8988T (cell line): ENCODE results near the gene CAND2.

Experiments used
- DNase-seq: peaks from one replicate; pipeline ENCODE4 v3.0.0; 2011

Gene CAND2

DNA sequence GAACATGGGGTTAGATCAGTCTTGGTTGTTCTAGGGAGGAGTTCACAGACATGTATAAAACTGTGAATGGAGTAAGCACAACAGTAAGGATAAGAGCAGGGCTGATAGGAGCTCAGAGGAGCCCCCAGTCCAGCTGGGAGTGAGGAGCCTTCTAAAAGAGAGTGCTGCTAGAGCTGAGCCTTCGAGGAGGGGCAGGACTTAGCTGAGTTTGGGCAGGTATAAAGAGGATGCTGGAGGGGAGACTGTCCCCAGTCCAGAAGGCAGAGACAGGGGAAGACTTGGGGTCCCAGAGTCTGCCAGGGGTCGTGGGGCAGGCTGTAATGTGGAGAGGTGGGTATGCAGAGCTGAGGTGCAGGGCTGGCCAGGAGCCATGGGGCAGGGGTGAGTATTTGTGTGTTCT is 12.1 kb downstream of the CAND2 start:
- no peak for DNase-seq

DNA sequence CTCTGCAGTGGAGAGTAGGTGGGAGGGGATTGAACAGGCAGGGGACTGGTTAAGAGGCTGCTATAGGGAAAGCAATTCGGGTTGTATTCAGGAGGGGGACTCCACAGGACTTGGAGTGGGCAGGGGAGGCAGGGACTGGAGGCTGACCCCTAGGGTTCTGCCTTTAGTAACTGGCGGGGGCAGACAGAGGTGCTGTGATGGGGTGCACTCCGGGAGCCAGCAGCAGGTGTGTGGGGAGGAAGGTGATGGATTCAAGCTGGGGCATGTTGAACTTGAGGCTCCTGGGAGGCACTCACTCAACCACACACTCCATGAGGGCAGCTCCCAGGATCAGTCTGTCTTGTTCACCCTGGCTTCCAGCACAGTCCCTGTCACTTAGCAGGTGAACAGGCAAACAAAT is 12.5 kb downstream of the CAND2 start:
- no peak for DNase-seq

- no peak for DNase-seq
Observed at GRCh38 chr3:12809435-12809834, 13.0 kb downstream of the CAND2 start.

DNA sequence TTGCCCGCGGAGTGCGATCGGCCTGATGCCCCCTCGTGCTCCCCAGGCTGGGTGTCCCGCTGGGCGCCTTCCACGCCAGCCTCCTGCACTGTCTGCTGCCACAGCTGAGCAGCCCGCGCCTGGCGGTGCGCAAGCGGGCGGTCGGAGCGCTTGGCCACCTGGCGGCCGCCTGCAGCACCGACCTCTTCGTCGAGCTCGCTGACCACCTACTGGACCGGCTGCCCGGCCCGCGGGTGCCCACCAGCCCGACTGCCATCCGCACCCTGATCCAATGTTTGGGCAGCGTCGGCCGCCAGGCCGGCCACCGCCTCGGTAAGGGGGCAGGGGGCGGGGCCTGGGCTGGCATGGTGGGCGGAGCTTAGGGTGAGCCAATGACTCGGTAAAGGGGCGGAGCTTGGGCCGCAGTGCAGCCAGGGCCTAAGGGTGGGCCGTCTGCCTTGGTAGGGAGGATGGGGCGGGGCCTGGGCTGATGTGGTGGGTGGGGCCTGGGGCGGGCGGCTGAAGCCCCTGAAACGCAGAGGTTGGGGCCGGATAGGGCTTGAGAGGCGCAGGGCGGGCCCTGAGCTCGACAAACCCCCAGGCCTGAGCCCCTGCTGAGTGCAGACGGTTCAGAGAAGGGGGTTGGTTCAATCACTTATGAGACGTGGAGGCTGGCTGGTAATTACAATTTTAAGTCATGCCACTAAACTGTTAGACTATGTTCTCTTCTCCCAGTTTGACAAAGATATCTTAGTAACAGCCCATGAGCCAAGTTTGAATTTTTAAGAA is 13.7 kb downstream of the CAND2 start:
- peak; percentile 97 for DNase-seq

DNA sequence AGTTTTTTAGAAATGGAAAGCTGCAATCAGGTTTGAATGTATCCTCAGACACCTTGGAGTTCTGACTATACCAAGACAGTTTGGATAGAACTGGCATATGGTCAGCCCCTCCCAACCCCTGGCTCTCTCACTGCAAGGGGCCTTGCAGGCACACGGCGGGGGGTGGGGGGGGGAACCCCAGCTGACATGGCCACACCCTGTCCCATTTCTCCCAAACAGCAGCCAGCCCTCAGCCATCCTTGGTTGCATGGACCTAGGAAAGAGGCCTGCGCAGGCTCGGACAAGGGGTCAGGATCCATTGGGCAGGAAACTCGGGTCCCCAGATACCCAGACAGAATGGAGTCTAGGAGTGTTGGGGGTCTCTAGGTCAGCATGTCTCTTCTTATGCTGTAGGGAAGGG is 14.5 kb downstream of the CAND2 start:
- no peak for DNase-seq

DNA sequence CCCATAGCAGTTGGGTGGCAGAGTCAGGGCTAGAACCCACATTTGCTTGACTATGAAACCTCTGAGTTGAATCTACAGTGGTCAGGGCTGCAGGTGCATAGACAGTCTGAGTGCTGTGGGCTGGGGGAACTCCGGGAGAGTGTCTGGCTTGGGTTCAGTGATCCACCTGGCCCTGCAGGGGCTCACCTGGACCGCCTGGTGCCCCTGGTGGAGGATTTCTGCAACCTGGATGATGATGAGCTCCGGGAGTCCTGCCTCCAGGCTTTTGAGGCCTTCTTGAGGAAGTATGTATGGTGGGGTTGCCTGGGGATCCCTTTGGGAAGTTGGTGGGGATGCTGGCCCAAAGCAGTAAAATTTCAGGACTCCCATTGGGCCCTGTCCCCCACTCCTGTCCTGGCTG is 16.3 kb downstream of the CAND2 start:
- DNase-seq: no peak

DNA sequence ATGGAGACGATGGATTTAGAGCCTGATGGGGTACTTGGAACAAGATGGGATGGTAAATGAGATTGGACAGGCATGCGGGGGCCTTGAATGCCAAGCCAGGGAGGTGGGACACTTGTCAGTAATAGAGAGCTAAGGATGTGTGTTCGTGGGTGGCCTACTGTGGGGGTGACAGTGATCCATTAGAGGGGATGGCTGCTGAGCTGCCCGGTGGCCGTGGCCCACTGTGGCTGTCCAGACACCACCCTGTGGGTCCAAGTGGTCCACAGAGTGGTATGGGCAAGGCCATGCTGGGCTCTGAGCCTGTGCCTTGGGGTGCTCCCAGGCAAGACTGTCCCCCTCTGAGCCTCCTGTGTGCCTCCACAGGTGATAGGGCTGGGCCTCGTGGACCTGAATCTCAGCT is 17.5 kb downstream of the CAND2 start:
- no peak for DNase-seq

GRCh38 chr3:12815078-12815477 is 18.6 kb downstream of the CAND2 start:
- no peak for DNase-seq

- no peak for DNase-seq
Observed at GRCh38 chr3:12815719-12816118, 19.2 kb downstream of the CAND2 start.

GRCh38 chr3:12816521-12817342 is 20.3 kb downstream of the CAND2 start:
- no peak for DNase-seq

DNA sequence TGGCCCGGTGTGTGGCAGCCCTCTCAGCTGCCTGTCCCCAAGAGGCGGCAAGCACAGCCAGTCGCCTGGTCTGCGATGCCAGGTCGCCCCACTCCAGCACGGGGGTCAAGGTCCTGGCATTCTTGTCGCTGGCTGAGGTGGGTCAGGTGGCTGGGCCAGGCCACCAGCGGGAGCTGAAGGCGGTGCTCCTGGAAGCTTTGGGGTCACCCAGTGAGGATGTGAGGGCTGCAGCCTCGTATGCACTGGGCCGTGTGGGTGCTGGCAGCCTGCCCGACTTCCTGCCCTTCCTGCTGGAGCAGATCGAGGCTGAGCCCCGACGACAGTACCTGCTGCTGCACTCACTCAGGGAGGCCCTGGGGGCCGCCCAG is 20.8 kb downstream of the CAND2 start:
- DNase-seq: no peak

- no peak for DNase-seq
Observed at GRCh38 chr3:12818273-12818672, 21.8 kb downstream of the CAND2 start.

- DNase-seq: no peak
Observed at GRCh38 chr3:12818773-12819172, 22.3 kb downstream of the CAND2 start.

GRCh38 chr3:12822725-12823373 is 26.4 kb downstream of the CAND2 start:
- DNase-seq: no peak

GRCh38 chr3:12824299-12824698 is 27.8 kb downstream of the CAND2 start:
- no peak for DNase-seq

DNA sequence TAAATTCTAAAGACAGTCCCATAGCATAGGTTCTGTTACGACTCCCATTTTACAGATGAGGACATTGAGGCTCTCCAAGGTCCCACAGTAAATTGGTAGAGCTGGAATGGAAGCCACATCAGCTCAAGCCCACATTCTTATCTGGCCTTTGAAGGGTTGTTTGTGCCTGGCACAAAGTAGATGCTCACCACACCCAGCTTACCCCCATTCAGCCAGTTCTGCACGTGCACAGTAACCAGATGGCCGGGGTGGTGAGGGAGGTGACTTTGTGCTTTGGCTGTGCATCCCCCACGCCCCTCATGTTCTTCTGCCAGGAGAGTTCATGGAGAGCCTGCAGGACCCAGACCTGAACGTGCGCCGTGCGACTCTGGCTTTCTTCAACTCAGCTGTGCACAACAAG is 28.7 kb downstream of the CAND2 start:
- no peak for DNase-seq

DNA sequence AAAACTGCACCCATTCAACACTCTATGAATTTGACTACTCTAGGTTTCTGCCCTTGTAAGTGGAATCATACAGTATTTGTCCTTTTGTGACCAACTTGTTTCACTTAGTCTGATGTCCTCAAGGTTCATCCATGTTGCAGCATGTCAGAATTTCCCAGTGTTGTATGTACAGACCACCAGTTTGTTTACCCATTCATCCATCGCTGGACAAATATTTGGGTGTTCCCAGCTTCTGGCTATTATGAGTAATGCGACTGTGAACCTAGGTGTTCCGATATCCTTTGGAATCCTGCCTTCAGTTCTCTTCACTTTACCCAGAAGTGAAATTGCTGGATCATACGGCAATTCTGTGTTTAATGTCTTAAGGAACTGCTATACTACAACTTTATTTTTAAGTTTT is 32.3 kb downstream of the CAND2 start:
- DNase-seq: no peak

DNA sequence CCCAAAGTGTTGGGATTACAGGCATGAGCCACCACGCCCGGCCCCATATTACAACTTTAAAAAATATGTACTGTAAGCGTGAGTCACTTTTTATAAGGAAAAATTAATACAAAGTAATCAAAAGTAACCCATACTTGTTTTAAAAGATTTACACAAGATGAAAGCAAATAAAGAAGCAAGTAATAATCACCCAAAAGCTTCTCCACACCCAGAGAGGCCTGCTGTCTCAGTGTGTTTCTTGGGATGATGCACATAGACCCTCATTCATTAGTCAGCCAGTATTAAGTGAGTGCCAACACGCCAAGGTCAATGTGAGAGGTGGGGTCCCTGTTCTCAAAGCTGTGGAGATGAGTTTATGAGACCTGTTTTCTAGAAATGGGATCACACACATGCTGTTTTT is 32.9 kb downstream of the CAND2 start:
- no peak for DNase-seq

GRCh38 chr3:12829886-12830784 is 33.7 kb downstream of the CAND2 start:
- DNase-seq: no peak

GRCh38 chr3:12830785-12831156 is 34.3 kb downstream of the CAND2 start:
- no peak for DNase-seq

GRCh38 chr3:12831301-12831866 is 34.9 kb downstream of the CAND2 start:
- DNase-seq: no peak

DNA sequence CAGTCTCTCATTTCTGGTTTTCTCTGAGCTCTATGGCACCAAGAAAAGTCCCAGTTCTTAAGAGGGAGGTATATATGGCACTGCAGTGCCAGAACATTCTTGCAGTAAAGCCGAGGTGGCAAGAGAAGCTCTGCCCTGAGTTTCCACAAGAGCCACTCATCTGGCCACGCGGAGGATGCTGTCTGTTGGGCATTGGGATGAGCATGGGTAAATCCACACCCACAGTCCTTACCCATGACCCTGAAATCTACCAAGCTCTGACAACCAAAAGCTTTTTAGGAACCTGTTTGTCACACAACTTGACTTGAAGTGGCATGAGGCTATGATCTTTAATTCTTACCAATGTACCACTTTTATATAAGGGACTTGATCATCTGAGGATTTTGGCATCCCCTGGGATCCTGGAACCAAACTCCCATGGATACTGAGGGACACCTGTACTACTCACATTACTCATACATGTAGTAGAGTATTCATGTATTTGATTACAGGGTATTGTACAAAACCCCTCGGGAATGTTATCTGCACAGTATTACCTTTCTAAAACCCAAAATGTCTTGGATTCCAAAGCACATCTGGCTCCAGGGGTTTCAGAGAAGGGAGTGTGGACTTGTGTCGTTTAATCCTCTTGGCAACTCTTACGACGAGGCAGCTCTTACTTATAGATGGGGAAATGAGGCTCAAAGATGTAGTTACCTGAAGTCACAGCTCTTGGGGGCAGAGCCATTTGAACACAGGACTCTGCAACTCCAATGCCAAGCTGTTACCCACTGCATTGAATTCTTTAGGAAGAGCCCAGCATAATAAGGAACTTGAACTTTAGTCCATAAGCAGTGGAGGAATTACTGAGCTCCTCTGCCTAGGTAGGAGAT is 36.1 kb downstream of the CAND2 start:
- no peak for DNase-seq
